GM10847 (cell line): ENCODE measurements around the gene GPR156.

Source experiments
- POLR2A ChIP-seq: IDR thresholded peaks from 2 replicates; pipeline ENCODE4 v1.6.1; 2011; ENCODE audit not compliant: insufficient read length; ENCODE audit errors: extremely low read depth

GPR156 gene

DNA sequence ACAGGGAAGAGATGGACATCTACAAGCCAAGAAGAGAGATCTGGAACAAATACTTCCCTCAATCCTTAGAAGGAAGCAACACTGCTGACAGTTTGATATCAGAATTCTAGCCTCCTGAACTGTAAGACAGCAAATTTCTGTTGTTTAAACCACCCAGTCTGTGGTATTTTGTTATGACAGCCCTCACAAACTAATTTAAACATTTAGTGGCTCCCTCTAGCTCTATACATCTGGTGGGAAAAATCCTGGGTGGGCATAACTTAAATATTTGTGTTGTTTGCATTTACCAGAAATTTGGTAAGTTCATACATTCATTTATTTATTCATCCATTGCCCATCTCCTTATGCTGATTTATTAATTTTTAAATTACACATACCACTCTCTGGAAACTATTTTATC, 128.3 kb downstream of the GPR156 start:
- TF ChIP-seq POLR2A, result no peak

DNA sequence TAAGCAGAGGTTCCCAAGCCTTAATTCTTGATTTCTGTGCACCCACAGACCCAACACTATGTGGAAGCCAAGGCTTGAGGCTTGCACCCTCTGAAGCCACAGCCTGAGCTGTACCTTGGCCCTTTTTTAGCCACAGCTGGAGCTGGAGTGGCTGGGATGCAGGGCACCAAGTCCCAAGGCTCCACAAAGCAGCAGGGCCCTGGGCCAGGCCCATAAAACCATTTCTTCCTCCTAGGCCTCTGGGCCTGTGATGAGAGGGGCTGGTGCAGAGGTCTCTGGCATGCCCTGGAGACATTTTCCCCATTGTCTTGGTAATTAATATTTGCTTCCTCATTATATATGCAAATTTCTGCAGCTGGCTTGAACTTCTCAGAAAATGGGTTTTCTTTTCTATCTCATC, 129.9 kb downstream of the GPR156 start:
- no peak for TF ChIP-seq POLR2A

GRCh38 chr3:120153294-120153693, 131.7 kb downstream of the GPR156 start:
- TF ChIP-seq POLR2A, result no peak

GRCh38 chr3:120151791-120152190, 133.2 kb downstream of the GPR156 start:
- TF ChIP-seq POLR2A, result no peak

GRCh38 chr3:120148187-120148949, 136.7 kb downstream of the GPR156 start:
- TF ChIP-seq POLR2A, result no peak

DNA sequence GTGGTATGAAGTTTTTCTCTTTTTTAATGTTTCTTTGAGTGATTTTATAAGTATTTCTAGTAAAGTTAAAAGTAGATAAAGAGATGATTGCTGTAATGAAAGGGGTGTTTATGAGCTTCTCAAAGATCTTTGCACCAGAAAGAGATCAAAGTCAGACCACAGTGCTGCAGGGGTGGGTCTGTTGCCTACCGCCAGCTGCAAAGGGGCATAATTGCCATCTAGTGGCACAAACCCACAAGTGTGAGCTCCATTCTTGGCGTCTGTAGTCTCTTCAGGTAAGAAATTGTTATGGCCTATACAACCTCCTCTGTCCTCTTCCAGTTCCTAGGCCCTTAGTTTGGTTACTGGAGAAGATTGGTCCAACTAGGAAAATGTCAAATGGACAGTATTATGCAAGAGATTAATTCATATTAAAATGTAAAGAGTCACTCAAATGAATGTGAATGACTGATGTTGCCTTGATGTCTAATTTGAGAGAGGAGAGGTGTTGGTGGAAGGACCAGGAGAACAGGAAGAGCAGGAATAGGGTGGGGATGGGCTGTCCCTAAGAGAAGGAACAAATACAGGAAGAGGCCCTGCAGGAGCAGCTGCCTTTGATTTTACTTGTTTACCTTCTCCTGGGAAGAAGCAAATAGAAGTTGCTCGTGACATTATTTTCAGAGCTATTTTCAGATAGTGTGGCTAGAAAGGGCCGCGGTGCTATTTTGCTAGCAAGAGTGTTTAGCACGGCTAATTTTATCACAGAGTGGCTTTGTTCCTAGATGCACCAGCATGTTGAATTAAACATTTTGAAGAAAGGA, 137.8 kb downstream of the GPR156 start:
- no peak for TF ChIP-seq POLR2A

GRCh38 chr3:120145542-120146285, 139.3 kb downstream of the GPR156 start:
- no peak for TF ChIP-seq POLR2A

GRCh38 chr3:120144267-120144666, 140.8 kb downstream of the GPR156 start:
- no peak for TF ChIP-seq POLR2A

DNA sequence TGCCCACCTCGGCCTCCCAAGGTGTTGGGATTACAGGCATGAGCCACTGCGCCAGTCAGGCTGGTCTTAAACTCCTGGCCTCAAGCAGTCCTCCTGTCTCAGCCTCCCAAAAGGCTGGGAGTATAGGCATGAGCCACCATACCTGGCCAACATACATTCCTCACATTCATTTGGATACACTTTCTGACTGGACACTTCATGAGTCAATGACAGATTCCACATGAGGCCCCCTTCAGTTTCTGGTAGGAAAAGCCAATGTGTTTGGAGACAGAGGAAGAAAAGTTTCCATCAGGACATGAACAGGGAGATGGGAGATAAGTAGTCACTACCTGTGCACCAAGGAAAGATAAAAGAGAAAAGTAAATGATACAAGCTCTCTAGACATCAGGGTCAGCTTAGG, 141.3 kb downstream of the GPR156 start:
- TF ChIP-seq POLR2A, result no peak

GRCh38 chr3:120142236-120142635, 142.8 kb downstream of the GPR156 start:
- no peak for TF ChIP-seq POLR2A

DNA sequence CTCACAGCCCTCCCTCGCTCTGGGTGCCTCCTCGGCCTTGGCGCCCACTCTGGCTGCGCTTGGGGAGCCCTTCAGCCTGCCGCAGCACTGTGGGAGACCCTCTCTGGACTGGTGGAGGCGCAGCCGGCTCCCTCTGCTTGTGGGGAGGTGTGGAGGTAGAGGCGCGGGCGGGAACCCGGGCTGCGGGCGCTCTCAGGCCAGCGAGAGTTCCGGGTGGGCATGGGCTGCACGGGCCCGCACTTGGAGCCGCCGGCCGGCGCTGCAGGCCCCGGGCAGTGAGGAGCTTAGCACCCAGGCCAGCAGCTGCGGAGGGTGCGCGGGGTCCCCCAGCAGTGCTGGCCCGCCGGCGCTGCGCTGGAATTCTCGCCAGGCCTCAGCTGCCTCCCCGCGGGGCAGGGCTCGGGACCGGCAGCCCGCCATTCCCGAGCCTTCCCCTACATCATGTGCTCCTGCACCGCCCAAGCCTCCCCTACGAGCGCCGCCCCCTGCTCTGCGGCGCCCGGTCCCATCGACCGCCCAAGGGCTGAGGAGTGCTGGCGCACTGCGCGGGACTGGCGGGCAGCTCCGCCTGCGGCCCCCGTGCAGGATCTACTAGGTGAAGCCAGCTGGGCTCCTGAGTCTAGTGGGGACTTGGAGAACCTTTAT, 144.8 kb downstream of the GPR156 start:
- no peak for TF ChIP-seq POLR2A

- TF ChIP-seq POLR2A, result no peak
Measured at GRCh38 chr3:120139140-120139539, 145.9 kb downstream of the GPR156 start.

DNA sequence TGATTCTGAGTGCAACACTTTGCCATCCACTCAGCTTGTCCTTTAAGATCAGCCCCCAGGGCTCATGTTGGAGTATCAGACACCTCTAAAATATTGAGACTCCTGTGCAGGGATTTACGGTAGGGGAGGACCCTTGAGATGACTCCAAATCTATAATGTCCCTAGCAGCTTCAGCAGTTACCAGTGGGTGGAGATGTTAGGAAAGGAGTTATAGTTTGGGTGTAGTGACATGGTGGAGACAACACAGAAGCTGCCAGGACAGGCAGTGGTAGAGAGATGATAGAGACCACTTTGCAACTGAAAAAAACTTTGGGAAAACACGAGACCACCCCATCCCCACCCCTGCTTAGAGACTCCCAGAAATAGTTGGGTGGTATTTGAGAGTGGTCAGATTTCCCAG, 147.5 kb downstream of the GPR156 start:
- no peak for TF ChIP-seq POLR2A

- TF ChIP-seq POLR2A, result no peak
Measured at GRCh38 chr3:120130656-120131055, 154.4 kb downstream of the GPR156 start.
